Osteocyte (in vitro differentiated cells): Measurements from ENCODE around the gene IQUB. TPM values are rescaled to one million over a fixed set of nuclear protein-coding genes. Genes with fewer than 3 reads are reported as not detected.

Experiments used
- DNase-seq: peaks from one replicate; pipeline ENCODE4 v3.0.0; 2021; ENCODE audit warnings: mixed read lengths; ENCODE audit not compliant: unreplicated experiment; ENCODE audit errors: extremely low spot score
- H3K27ac Mint-ChIP-seq: one replicate; pipeline ENCODE4 v1.8.0; 2021; ENCODE audit warnings: mild to moderate bottlenecking, mixed read lengths; ENCODE audit not compliant: unreplicated experiment
- H3K27me3 Mint-ChIP-seq: one replicate; pipeline ENCODE4 v1.8.0; 2021; ENCODE audit warnings: mixed read lengths; ENCODE audit not compliant: unreplicated experiment
- H3K36me3 Mint-ChIP-seq: one replicate; pipeline ENCODE4 v1.8.0; 2021; ENCODE audit warnings: mixed read lengths; ENCODE audit not compliant: unreplicated experiment
- H3K4me1 Mint-ChIP-seq: one replicate; pipeline ENCODE4 v1.8.0; 2021; ENCODE audit warnings: mixed read lengths; ENCODE audit not compliant: unreplicated experiment
- H3K4me3 Mint-ChIP-seq: one replicate; pipeline ENCODE4 v1.8.0; 2021; ENCODE audit warnings: mild to moderate bottlenecking, moderate library complexity, mixed read lengths; ENCODE audit not compliant: unreplicated experiment
- H3K9me3 Mint-ChIP-seq: one replicate; pipeline ENCODE4 v1.8.0; 2021; ENCODE audit warnings: mixed read lengths; ENCODE audit not compliant: unreplicated experiment
- total RNA-seq: library from RNA; stranded (reverse); gene quantifications from 2 replicates; pipeline ENCODE4 v1.2.1, GENCODE V29; 2021
- TF ChIP-seq, protein P1 (sequence below): fragments of 200-600 bp; sonication (generic); IDR thresholded peaks from 2 replicates; pipeline ENCODE4 v1.5.0; 2021; ENCODE audit warnings: antibody characterized with exemption, mild to moderate bottlenecking, moderate library complexity

IQUB gene
- total RNA-seq, 1 donor from 2014 or later: 0.32 TPM

DNA sequence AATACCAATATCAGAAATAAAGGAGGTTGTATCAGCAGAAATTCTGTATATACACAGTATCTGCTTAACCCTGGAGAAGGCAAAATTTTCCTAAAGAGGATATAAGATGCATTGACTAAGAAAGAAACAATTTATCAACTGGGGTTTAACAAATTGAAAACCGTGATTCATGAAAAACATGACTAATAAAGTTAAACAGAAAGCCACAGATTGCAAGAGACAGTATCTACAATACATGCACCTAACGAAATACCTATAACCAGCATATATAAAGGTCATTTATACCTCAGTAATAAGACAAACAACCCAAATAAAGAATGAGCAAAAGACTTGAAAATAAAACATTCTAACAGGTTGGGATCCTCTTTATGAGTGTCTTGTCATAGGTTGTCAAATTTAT lies 101.8 kb downstream of the IQUB start:
- no peak for DNase-seq
- Mint-ChIP-seq H3K4me1 (no peaks in the 10 kb centered on the region), H3K27me3 (no peaks in the 10 kb centered on the region), H3K4me3 (no peak overlapping the region), H3K9me3 (no peaks in the 10 kb centered on the region), H3K27ac (no peak overlapping the region), H3K36me3 (no peaks in the 10 kb centered on the region)
- TF ChIP-seq, protein P1, sequence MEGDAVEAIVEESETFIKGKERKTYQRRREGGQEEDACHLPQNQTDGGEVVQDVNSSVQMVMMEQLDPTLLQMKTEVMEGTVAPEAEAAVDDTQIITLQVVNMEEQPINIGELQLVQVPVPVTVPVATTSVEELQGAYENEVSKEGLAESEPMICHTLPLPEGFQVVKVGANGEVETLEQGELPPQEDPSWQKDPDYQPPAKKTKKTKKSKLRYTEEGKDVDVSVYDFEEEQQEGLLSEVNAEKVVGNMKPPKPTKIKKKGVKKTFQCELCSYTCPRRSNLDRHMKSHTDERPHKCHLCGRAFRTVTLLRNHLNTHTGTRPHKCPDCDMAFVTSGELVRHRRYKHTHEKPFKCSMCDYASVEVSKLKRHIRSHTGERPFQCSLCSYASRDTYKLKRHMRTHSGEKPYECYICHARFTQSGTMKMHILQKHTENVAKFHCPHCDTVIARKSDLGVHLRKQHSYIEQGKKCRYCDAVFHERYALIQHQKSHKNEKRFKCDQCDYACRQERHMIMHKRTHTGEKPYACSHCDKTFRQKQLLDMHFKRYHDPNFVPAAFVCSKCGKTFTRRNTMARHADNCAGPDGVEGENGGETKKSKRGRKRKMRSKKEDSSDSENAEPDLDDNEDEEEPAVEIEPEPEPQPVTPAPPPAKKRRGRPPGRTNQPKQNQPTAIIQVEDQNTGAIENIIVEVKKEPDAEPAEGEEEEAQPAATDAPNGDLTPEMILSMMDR: no peak

DNA sequence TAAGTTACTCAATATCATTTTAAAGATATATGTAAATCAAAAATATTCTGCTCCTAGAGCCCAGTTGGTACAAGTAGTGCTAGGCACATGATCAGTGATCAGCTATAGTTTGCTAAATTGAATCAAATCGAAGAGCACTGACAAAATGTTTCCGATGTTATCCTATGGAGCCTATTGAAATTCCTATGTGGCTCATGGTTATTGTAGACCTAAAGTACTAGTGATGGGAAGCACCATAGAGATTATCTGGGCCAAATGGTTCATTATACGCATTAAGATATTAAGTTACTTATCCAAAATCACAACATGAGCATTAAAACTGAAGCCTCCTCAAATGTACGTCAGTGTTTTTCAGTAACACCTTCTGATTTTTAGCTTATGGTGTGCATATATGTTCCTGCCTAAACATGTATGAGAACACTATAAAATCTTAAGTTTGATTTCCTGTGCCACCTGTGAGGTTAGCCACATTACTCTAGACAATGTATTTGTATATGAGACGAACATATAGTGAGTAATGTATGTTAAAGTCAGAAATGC lies 103.2 kb downstream of the IQUB start:
- TF ChIP-seq, protein P1: no peak
- no peaks in the 10 kb centered on the region for H3K36me3 Mint-ChIP-seq
- no peak overlapping the region for H3K27ac Mint-ChIP-seq
- no peak overlapping the region for H3K4me3 Mint-ChIP-seq
- no peaks in the 10 kb centered on the region for H3K27me3 Mint-ChIP-seq
- no peaks in the 10 kb centered on the region for H3K4me1 Mint-ChIP-seq
- no peak for DNase-seq
- no peaks in the 10 kb centered on the region for H3K9me3 Mint-ChIP-seq

DNA sequence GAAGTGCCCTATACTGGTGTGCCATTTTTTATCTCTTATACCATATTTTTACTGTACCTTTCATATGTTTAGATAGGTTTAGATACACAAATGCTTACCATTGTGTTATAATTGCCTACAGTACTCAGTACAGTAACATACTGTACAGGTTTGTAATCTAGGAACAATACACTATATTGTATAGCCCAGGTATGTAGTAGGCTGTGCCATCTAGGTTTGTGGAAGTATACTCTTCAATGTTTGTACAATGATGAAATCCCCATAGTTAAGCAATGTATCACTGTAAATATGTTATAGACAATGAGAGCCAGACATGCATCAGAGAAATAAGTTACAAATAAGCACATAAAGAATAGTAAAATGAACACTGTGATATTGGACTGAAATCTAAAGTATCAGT lies 109.1 kb downstream of the IQUB start:
- TF ChIP-seq, protein P1: no peak
- Mint-ChIP-seq H3K27ac (no peak overlapping the region), H3K36me3 (no peaks in the 10 kb centered on the region), H3K9me3 (peaks cover 17% of the 10 kb centered on the region), H3K4me3 (no peak overlapping the region), H3K27me3 (no peaks in the 10 kb centered on the region), H3K4me1 (no peaks in the 10 kb centered on the region)
- DNase-seq: no peak

DNA sequence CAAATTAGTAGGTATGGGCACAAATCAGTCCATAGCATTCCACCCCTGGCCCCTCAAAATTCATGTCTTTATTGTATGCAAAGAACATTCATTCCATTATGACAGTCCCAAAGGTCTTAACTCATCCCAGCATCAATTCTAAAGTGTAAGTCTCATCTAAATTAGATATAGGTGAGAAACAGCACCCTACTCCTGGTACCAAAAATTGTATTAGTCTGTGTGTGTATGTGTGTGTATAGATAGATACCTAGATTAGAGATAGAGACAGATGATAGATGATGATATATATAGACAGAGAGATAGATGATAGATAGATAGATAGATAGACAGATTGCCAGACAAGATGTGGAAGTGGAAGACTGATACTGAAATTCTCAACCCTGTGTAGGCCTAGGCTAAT lies 109.9 kb downstream of the IQUB start:
- Mint-ChIP-seq H3K27ac (no peak overlapping the region), H3K27me3 (no peaks in the 10 kb centered on the region), H3K9me3 (peaks cover 19% of the 10 kb centered on the region)

DNA sequence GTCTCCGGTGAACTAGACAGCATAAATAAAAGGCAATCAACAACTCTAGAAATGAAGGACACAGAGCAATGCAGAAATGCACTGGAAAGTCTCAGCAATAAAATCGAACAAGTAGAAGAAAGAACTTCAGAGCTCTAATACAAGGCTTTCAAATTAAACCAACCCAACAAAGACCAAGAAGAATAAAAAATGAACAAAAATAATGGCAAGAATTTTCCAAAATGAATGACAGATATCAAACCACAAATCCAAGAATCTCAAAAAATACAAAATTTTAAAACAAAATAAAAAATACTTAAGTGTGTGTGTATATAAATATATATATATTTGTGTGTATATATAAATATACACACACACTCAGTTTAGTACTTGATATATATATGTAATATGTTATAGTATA lies 110.8 kb downstream of the IQUB start:
- Mint-ChIP-seq H3K4me3 (no peak overlapping the region), H3K36me3 (no peaks in the 10 kb centered on the region), H3K4me1 (no peaks in the 10 kb centered on the region), H3K9me3 (peaks cover 22% of the 10 kb centered on the region), H3K27ac (no peak overlapping the region), H3K27me3 (no peaks in the 10 kb centered on the region)
- TF ChIP-seq, protein P1: no peak
- no peak for DNase-seq

More for the DNA sequence above, 109.9 kb downstream of the IQUB start:
- H3K36me3 Mint-ChIP-seq: no peaks in the 10 kb centered on the region
- H3K4me3 Mint-ChIP-seq: no peak overlapping the region
- TF ChIP-seq, protein P1: no peak
- no peaks in the 10 kb centered on the region for H3K4me1 Mint-ChIP-seq
- no peak for DNase-seq
